BJ (cell line): Measurements from ENCODE around the gene NAT9. TPM values are rescaled to one million over a fixed set of nuclear protein-coding genes. Genes with fewer than 3 reads are reported as not detected.

Experiments
- CTCF ChIA-PET: fragments of 350-600 bp; formaldehyde crosslinking; extraction: SDS; loops from one replicate; lab custom pipeline; 2021; ENCODE audit warnings: antibody characterized with exemption, inconsistent platforms; lab: Yijun Ruan, JAX
- POLR2A ChIA-PET: fragments of 300-600 bp; sonication (Branson Sonifier 250); formaldehyde crosslinking; extraction: SDS; loops from one replicate; lab custom pipeline; 2021; ENCODE audit warnings: antibody characterized with exemption; lab: Charles Lee
- DNase-seq: peaks from one replicate; pipeline ENCODE4 v3.0.0-alpha.2; 2011; ENCODE audit warnings: low read depth
- H3K27me3 ChIP-seq: 2 replicates; pipeline ENCODE4 v1.6.0; 2011; ENCODE audit warnings: low read length; ENCODE audit not compliant: control insufficient read depth, insufficient read depth
- H3K36me3 ChIP-seq: 2 replicates; pipeline ENCODE4 v1.5.1; 2011; ENCODE audit warnings: low read length; ENCODE audit not compliant: control insufficient read depth, insufficient read depth
- H3K4me3 ChIP-seq: 2 replicates; pipeline ENCODE4 v1.5.1; 2011; ENCODE audit warnings: low read depth, mild to moderate bottlenecking, control low read depth, low read length
- CTCF ChIP-seq: IDR thresholded peaks from 2 replicates; pipeline ENCODE4 v1.5.1; 2011; ENCODE audit warnings: low read depth, mild to moderate bottlenecking, control low read depth, inconsistent platforms, low read length, moderate library complexity; ENCODE audit not compliant: insufficient read depth
- polyA plus RNA-seq: library from polyadenylated mRNA; depleted of rRNA; stranded (reverse); fragments of >200 nt; gene quantifications from 2 replicates; pipeline ENCODE4 v1.2.3, GENCODE V29; 2011

NAT9 gene
- polyA plus RNA-seq, 1 experiment, result 50.6 TPM

- TF ChIP-seq CTCF, result no peak
- Histone ChIP-seq H3K36me3 (peaks cover 16% of the 10 kb centered on the region), H3K4me3 (no peak overlapping the region), H3K27me3 (no peaks in the 10 kb centered on the region)
- no peak for DNase-seq
- CTCF ChIA-PET, result interaction anchor here (1.3 kb wide), 1 partner anchor 25 kb away, joined by 3 read pairs; no protein-coding TSS in a partner anchor
- POLR2A ChIA-PET, result no interaction called here
These were observed 45.6 kb upstream of the NAT9 start for GRCh38 chr17:74821655-74822334.

GRCh38 chr17:74819801-74820436 lies 43.8 kb upstream of the NAT9 start:
- TF ChIP-seq CTCF, result no peak
- Histone ChIP-seq H3K36me3 (peaks cover 16% of the 10 kb centered on the region), H3K27me3 (no peaks in the 10 kb centered on the region), H3K4me3 (no peak overlapping the region)
- DNase-seq, result no peak
- ChIA-PET CTCF (interaction anchor here (0.9 to 1.5 kb wide), 4 partner anchors 18 to 84 kb away, joined by 3 read pairs; no protein-coding TSS in a partner anchor), POLR2A (no interaction called here)

- DNase-seq, result no peak
- no peak for TF ChIP-seq CTCF
- Histone ChIP-seq H3K36me3 (peaks cover 15% of the 10 kb centered on the region), H3K4me3 (no peak overlapping the region), H3K27me3 (no peaks in the 10 kb centered on the region)
- ChIA-PET CTCF (no interaction called here), POLR2A (no interaction called here)
These were observed 42.3 kb upstream of the NAT9 start for GRCh38 chr17:74818291-74818938.

- H3K36me3 ChIP-seq, result peaks cover 11% of the 10 kb centered on the region
- H3K27me3 ChIP-seq, result no peaks in the 10 kb centered on the region
- ChIA-PET CTCF (no interaction called here), POLR2A (no interaction called here)
- TF ChIP-seq CTCF, result no peak
- no peak for DNase-seq
- no peak overlapping the region for H3K4me3 ChIP-seq
These were observed 40.9 kb upstream of the NAT9 start for GRCh38 chr17:74816905-74817620.
